Lung (tissue), 12 donors: Measurements from ENCODE around the gene ADORA1. TPM values are rescaled to one million over a fixed set of nuclear protein-coding genes. Genes with fewer than 3 reads are reported as not detected.

Experiments
- ATAC-seq: fragments of 200-7000 bp; cut with Tn5 transposase; one replicate; pipeline ENCODE4 v1.9.1; 2020; ENCODE audit warnings: moderate number of reproducible peaks; ENCODE audit not compliant: insufficient read depth, low FRiP score
- DNase-seq, 3 donors: peaks; one replicate each; pipeline ENCODE4 v3.0.0-alpha.2; 2013 to 2017
- H3K27ac ChIP-seq, 2 donors: one replicate each; pipeline ENCODE4 v1.5.1; 2013; ENCODE audit warnings: mild to moderate bottlenecking in 2 of 2, moderate library complexity in 2 of 2, control low read depth in 1 of 2, inconsistent platforms in 1 of 2, low read depth in 1 of 2, low read length in 1 of 2
- H3K27me3 ChIP-seq, 3 donors: one replicate each; pipeline ENCODE4 v1.5.1; 2013; ENCODE audit warnings: low read length in 2 of 3; ENCODE audit not compliant: control insufficient read depth in 3 of 3, insufficient read depth in 3 of 3
- H3K36me3 ChIP-seq, 4 donors: one replicate each; pipeline ENCODE4 v1.5.1; 2013; ENCODE audit warnings: low read length in 4 of 4, mild to moderate bottlenecking in 1 of 4, moderate library complexity in 1 of 4; ENCODE audit not compliant: control insufficient read depth in 4 of 4, insufficient read depth in 4 of 4
- H3K4me1 ChIP-seq, 5 donors: one replicate each; pipeline ENCODE4 v1.5.1; 2013; ENCODE audit warnings: low read length in 5 of 5, mild to moderate bottlenecking in 2 of 5, moderate library complexity in 1 of 5; ENCODE audit not compliant: control insufficient read depth in 5 of 5, insufficient read depth in 5 of 5
- H3K4me3 ChIP-seq: one replicate; pipeline ENCODE4 v1.5.1; 2013; ENCODE audit warnings: mild to moderate bottlenecking, control low read depth, moderate library complexity
- H3K9ac ChIP-seq, 2 donors: one replicate each; pipeline ENCODE4 v1.5.1; 2013; ENCODE audit warnings: low read length in 2 of 2, control low read depth in 1 of 2; ENCODE audit not compliant: insufficient read depth in 1 of 2
- H3K9me3 ChIP-seq, 4 donors: one replicate each; pipeline ENCODE4 v1.5.1; 2013; ENCODE audit warnings: low read length in 3 of 4, mild to moderate bottlenecking in 1 of 4, moderate library complexity in 1 of 4; ENCODE audit not compliant: control insufficient read depth in 4 of 4, insufficient read depth in 3 of 4
- WGBS, 2 donors: extraction: QIAGEN DNeasy Blood & Tissue Kit; methylation state at CpG; one replicate each; pipeline ENCODE4 v1.1.7; 2013; 5-methylcytosine and 5-hydroxymethylcytosine counted together
- polyA plus RNA-seq, 2 donors: library from polyadenylated mRNA; stranded (reverse); fragments of 200-250 nt; gene quantifications; one replicate each; pipeline ENCODE4 v1.2.1, GENCODE V29; 2013
- total RNA-seq, 2 donors: library from RNA; depleted of rRNA in 1 of 2; stranded (reverse); fragments of >200 nt in 1 of 2; gene quantifications; one replicate each; pipeline ENCODE4 v1.2.1, GENCODE V29; 2014 to 2021
- TF ChIP-seq, protein P1 (sequence below): IDR thresholded peaks from 2 replicates; pipeline ENCODE4 v1.5.1; 2012; ENCODE audit warnings: mild to moderate bottlenecking; ENCODE audit errors: control extremely low read depth, extremely low read depth
- donor health status: control.
- donor health status: control.
- donor health status: Bipolar disorder and iron deficiency.
- donor health status: healthy.
- donor health status: DM: yes; HTN: yes; CAD: no.

ADORA1 gene
- total and polyA plus RNA-seq, 4 donors, result 0.57 to 2.3 (median 0.79) TPM

DNA sequence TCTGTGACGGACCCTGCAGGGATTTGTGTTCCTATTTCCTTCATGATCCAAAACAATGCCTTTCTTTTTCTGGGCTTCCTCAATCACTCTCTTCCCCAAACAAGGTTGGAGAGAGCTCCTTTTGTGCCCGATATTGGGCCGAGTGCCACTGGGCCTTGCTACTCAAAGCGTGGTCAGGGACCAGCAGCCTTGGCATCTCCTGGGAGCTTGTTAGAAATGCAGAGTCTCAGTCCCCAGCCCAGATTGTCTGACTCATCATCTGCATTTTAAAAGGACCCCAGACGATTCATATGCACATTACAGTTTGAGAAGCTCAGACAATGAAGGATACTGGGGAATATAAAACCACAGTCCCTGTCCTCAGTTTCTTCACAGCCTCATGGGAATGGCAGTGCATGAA is 19.9 kb downstream of the ADORA1 start:
- no peak overlapping the region for H3K27ac ChIP-seq
- 87 to 90% methylated on average over 5 of the region's 5 CpGs for WGBS, 2 donors
- TF ChIP-seq, protein P1, sequence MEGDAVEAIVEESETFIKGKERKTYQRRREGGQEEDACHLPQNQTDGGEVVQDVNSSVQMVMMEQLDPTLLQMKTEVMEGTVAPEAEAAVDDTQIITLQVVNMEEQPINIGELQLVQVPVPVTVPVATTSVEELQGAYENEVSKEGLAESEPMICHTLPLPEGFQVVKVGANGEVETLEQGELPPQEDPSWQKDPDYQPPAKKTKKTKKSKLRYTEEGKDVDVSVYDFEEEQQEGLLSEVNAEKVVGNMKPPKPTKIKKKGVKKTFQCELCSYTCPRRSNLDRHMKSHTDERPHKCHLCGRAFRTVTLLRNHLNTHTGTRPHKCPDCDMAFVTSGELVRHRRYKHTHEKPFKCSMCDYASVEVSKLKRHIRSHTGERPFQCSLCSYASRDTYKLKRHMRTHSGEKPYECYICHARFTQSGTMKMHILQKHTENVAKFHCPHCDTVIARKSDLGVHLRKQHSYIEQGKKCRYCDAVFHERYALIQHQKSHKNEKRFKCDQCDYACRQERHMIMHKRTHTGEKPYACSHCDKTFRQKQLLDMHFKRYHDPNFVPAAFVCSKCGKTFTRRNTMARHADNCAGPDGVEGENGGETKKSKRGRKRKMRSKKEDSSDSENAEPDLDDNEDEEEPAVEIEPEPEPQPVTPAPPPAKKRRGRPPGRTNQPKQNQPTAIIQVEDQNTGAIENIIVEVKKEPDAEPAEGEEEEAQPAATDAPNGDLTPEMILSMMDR, result no peak

GRCh38 chr1:203148127-203148526 is 20.6 kb downstream of the ADORA1 start:
- Histone ChIP-seq H3K4me3 (no peak overlapping the region), H3K27me3 (no peaks in the 10 kb centered on the region), H3K9me3 (no peaks in the 10 kb centered on the region), H3K27ac (no peak overlapping the region), H3K4me1 (peaks cover 0 to 38% (median 0%) of the 10 kb centered on the region in 5 donors), H3K36me3 (no peaks in the 10 kb centered on the region), H3K9ac (no peak overlapping the region)
- TF ChIP-seq, protein P1, result no peak
- ATAC-seq (no peak), DNase-seq (no peak)
- 95 to 97% methylated on average over 5 of the region's 5 CpGs for WGBS, 2 donors

More for the DNA sequence above, 19.9 kb downstream of the ADORA1 start:
- H3K27me3 ChIP-seq, result no peaks in the 10 kb centered on the region
- H3K4me3 ChIP-seq, result no peak overlapping the region
- H3K9ac ChIP-seq, result no peak overlapping the region
- H3K4me1 ChIP-seq, result peaks cover 0 to 30% (median 0%) of the 10 kb centered on the region in 5 donors
- DNase-seq, result no peak
- no peak for ATAC-seq
- no peaks in the 10 kb centered on the region for H3K36me3 ChIP-seq
- H3K9me3 ChIP-seq, result peaks cover 0 to 2% (median 0%) of the 10 kb centered on the region in 4 donors

- Histone ChIP-seq H3K4me3 (no peak overlapping the region), H3K27me3 (no peaks in the 10 kb centered on the region), H3K36me3 (no peaks in the 10 kb centered on the region), H3K4me1 (peaks cover 0 to 42% (median 0%) of the 10 kb centered on the region in 5 donors), H3K9ac (no peak overlapping the region), H3K9me3 (no peaks in the 10 kb centered on the region), H3K27ac (no peak overlapping the region)
- TF ChIP-seq, protein P1, result no peak
- ATAC-seq, result no peak
- WGBS, 2 donors, result 95% methylated on average over 12 of the region's 12 CpGs
- DNase-seq, result no peak
Measured at GRCh38 chr1:203148579-203148978, 21.1 kb downstream of the ADORA1 start.
